HG03439 (cell line): Measurements from ENCODE around the gene LEKR1.
"Not testable (repeated sequence)": the region's sequence is repeated elsewhere in the genome, so short reads cannot be mapped to it uniquely, and the experiment has no call there.

ENCODE experiments used
- ATAC-seq: cut with Tn5 transposase; IDR thresholded peaks from one replicate; pipeline ENCODE4 v1.9.1; 2021; ENCODE audit warnings: mild to moderate bottlenecking, moderate library complexity; ENCODE audit not compliant: unreplicated experiment

Gene LEKR1

DNA sequence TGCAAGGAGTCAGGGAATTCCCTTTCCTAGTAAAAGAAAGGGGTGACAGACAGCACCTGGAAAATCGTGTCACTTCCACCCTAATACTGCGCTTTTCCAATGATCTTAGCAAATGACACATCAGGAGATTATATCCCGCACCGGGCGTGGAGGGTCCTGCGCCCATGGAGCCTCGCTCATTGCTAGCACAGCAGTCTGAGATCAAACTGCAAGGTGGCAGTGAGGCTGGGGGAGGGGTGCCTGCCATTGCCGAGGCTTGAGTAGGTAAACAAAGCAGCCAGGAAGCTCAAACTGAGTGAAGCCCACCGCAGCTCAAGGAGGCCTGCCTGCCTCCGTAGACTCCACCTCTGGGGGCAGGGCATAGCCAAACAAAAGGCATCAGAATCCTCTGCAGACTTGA lies 140.2 kb downstream of the LEKR1 start:
- not testable (repeated sequence) for ATAC-seq

GRCh38 chr3:156973954-156974353 lies 147.8 kb downstream of the LEKR1 start:
- ATAC-seq, result no peak

- no peak for ATAC-seq
These were observed 148.8 kb downstream of the LEKR1 start for GRCh38 chr3:156974931-156975330.

- no peak for ATAC-seq
These were observed 149.6 kb downstream of the LEKR1 start for GRCh38 chr3:156975721-156976120.

GRCh38 chr3:156976933-156977332 lies 150.8 kb downstream of the LEKR1 start:
- no peak for ATAC-seq

- peak; percentile 89 for ATAC-seq
These were observed 152.4 kb downstream of the LEKR1 start for GRCh38 chr3:156978481-156978961.

DNA sequence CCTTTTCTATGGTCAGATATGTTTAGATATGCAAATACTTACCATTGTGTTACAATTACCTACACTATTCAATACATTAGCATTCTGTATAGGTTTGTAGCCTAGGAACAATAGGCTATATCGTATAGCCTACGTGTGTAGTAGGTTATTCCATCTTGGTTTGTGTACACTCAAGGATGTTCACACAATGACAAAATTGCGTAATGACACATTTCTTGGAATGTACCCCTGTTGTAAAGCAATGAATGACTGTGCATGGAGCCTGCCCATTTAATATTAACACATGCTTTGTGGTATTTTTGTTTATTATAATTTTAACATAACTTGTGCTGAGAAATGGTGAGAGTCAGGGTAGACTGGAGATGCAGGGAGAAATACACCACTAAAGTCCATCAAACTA lies 154.9 kb downstream of the LEKR1 start:
- no peak for ATAC-seq

DNA sequence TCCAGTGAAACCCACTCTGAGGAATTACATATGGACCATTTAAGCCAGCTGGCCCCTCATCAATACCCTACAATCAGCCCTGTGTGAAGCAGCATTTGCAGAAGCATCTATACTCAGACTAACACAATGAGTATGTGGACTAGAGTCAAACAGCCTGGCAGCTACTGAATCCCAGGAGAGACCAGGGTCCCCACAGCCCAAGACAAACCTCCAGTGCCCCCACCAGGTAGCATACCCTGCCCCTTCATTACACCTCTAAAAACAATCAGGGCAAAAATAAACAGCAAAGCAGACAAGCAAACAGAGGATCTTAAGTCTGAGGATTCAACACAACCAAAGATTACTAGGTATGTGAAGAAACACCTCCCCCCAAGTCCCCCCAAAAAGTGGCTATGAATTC lies 157.4 kb downstream of the LEKR1 start:
- ATAC-seq, result no peak

DNA sequence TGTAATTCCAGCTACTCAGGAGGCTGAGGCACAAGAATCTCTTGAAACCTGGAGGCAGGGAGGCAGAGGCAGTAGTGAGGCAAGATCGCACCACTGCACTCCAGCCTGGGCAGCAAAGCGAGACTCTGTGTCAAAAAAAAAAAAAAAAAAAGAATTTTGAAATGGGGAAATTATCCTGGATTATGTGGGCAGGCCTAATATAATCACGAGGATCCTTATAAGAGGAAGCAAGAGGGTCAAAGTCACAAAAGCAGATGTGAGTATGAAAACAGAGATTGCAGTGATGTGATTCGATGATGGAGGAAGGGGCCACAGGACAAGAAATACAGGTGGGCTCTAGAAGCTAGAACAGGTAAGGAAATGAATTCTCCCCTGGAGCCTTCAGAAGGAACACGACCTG lies 159.6 kb downstream of the LEKR1 start:
- ATAC-seq, result no peak

DNA sequence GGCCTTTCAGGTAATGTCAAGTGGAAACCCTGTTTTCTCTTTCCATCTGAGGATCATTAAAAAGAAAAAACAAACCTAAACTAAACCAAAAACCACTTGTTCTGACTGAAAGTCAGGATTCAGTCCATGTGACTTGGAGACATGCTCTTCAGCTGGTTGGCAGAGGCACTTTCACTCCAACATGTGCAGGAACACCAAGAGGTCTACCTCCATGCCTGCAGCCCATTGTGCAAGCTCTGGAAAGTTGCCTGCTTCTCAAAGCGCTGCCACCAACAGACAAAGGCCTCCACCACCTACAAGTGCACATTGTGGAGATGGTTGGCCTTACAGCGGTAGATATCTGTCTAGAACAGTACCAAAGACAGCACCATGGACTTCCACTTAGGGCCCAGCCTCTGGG lies 161.8 kb downstream of the LEKR1 start:
- no peak for ATAC-seq

DNA sequence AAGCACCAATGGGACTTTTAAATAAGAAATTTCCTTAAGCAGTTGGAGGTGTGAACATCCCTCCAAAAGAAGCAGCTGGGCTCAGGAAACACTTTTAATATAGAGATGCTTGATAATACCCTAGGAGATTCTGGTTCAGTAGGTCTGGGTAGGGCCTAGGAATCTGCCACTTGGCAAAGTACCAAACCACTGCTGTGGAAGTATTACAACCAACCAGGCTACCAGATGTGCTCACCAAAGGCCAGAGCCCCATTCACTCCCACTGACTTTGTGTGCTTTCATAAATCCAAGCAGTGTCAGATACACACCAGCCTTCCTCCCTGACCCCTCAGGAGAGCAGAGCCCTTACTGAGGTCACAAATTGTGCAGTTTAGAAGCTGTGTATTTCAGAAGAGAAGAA lies 171.2 kb downstream of the LEKR1 start:
- no peak for ATAC-seq

- no peak for ATAC-seq
These were observed 175.2 kb downstream of the LEKR1 start for GRCh38 chr3:157001221-157001957.

- ATAC-seq, result no peak
These were observed 195.5 kb downstream of the LEKR1 start for GRCh38 chr3:157021679-157022078.

- ATAC-seq, result no peak
These were observed 197.1 kb downstream of the LEKR1 start for GRCh38 chr3:157023226-157023625.

DNA sequence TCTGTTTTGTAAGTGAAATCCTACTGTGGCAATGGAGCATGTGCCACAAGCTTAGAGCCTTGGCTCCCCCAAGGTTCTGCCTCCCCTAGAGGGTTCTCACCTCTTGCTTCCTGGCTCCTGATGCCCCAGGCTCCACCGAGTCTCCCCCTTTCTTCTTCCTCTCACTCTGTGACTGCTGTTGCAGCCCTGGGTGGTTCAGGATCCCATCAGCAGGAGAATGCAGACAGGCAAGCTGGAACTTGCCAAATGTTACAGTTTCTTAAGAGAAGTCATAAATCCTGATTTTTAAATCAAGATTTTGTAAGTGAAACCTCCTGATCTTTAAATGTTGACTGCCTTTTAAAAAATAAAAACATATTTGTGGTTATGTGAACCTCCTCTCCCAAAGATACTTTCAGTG lies 199.9 kb downstream of the LEKR1 start:
- ATAC-seq, result no peak

GRCh38 chr3:157027861-157028745 lies 201.9 kb downstream of the LEKR1 start:
- ATAC-seq, result no peak

- ATAC-seq, result no peak
These were observed 203.2 kb downstream of the LEKR1 start for GRCh38 chr3:157029365-157029790.

DNA sequence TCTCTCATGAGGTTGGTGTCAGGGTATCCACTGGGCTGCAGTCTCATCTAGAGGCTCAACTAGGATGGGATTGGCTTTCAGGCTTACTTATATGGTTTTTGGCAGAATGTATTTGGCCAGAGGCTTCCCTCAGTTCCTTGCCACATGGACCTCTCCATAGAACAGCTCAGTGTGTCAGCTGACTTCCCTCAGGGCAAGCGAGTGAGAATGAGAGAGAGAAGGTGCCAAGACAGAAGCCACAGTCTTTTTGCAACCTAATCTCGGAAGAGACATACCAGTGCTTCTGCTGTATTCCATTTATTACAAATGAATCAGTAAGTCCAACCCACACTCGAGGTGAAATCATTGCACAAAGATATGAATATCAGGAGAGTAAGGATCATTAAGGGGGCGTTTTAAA lies 204.6 kb downstream of the LEKR1 start:
- no peak for ATAC-seq

GRCh38 chr3:157033001-157033400 lies 206.8 kb downstream of the LEKR1 start:
- ATAC-seq, result no peak

- ATAC-seq, result no peak
These were observed 214.3 kb downstream of the LEKR1 start for GRCh38 chr3:157040456-157040855.

GRCh38 chr3:157042226-157042625 lies 216.1 kb downstream of the LEKR1 start:
- no peak for ATAC-seq

DNA sequence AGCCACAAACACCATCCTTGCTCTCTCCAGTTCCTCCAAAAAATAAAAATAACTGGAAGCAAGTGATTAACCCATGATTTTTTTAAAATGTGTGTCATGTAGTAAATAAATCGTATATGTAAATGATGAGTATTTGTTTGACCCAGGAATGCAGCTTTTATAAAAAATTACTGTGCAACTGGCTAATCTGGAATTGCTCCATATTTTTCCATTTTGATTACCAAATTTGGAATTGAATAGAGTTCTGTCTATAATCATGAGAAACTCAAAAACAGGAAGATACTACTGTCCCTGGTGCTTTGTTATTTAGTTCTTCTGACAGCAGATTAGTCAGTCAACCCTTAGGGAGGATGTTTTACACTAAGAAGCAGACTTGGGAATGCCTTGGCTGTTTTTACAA lies 217.6 kb downstream of the LEKR1 start:
- no peak for ATAC-seq
